ENCODE results near the gene KCNK4.

Gene KCNK4

DNA sequence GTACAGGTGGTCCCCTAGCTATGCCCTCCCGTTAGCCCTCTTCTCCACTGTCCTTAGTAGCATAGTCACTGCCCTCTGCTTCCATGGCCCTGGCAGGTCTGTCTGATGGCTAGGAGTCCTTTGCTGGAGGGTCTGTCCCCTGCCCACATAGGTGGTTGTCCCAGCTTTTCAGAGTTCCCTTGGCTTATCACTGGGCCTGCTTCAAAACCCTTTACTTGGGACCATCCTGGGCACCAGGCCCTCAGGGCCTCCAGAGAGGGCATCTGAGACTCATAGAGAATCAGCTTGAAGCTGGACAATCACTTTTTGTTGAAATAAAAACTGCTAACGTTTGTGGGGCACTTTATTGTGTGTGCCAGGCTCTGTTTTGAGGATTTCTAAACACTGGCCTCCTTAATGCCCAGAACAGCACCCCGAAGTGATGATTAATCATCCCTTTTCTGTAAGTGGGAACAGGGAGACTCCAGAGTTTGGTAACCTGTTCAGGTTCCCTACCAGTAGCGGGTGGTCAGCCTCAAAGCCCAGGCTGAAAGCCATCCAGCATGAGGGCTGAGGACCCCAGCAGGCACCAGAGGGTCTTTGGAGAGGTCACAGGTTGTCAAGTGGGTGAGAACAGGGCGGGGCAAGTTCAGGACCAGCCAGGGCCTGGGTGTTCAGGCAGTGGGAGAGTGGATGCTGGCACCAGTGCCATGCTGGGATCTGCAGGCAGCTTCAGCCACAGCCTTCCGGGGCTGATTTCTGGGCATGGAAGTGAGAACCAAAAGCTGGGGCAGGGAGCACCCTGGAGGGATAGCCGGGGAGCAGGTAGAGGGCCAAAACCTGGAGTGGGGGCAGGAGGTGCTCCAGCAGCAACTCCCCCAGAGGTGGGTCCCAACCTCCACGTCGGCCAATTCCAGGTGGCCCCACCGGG lies 495 bp upstream of the KCNK4 start:
- no peak for DNase-seq (ENCODE audit: low spot score)

DNA sequence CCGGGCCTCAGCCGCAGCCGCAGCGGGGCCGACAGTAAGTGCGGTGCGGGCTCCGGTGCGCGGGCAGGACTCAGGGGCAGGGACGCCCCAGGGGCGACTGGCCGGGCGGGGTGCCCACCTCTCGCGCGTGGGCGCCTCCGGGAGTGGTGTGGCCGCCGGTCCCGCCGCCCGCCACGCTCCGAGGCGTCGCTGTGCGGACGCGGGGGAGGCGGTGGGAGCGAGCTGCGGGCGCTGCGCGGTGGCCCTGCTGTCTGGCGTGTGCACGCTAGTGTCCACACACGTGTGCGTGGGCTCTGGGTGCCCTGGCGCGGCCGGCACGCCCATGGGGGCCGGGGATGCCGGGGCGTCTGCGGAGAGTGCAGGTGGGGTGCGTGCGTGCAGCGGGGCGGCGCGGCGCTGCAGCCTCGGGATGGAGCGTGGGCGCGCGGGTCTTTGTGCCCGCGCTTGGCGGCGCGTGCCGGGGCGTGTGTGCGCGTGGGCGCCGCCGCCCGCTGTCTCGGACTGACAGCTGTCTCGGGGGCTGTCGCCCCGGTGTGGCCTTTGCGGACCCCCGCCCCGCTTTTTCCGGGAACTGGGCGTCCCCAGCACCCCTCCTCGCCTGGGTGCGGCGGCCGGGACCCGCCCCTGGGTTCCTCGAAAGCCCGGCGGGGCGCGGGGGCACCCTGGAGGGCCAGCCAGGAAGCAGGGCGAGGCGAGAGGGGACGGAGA lies 804 bp downstream of the KCNK4 start:
- no peak for DNase-seq (ENCODE audit: low spot score)

DNA sequence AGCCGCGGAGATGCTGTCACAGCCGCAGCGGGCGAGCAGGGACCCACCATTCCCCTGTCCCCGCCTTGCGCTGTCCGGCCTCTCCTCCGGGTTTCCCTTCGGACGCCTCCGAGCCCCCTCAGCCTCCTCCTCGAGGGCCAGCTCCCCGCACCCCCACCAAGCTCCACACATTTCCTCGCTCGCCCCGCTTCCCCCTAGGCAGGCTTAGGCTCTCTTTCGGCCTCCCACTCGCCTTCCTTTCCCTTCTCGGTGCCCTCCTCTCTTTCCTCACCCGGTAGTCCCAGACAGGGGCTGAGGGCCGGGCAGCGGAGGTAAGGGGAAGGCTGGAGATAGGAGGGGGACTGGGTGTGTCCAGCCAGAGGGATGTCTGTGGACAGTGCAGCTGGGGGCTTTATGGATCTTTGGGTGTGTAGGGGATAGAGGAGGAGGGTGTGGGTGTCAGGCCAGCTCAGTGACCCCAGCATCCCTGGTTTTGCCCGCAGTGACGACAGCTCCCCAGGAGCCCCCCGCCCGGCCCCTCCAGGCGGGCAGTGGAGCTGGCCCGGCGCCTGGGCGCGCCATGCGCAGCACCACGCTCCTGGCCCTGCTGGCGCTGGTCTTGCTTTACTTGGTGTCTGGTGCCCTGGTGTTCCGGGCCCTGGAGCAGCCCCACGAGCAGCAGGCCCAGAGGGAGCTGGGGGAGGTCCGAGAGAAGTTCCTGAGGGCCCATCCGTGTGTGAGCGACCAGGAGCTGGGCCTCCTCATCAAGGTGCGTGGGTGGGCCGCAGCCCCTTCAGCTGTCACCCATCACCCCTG lies 1.6 kb downstream of the KCNK4 start:
- DNase-seq (ENCODE audit: low spot score) = no peak

DNA sequence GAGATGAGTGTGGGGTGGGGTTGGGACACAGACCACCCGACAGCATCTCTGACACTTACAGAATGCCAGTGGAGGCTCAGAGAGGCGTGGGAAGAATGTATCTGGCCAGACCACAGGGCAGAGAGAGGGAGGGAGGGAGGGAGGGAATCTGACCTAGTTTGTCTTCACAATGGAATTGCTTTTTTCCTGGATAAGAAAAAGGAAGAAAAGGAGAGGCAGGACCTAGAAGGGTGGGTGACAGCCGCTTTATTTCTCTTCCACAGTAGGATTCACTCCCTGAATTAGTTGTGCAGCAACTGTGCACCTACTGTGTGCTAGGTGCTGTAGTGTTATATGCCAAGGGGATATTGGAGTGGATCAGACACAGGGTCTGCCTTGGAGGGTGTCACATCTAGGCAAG lies 3.7 kb downstream of the KCNK4 start:
- DNase-seq (ENCODE audit: low spot score) = no peak

DNA sequence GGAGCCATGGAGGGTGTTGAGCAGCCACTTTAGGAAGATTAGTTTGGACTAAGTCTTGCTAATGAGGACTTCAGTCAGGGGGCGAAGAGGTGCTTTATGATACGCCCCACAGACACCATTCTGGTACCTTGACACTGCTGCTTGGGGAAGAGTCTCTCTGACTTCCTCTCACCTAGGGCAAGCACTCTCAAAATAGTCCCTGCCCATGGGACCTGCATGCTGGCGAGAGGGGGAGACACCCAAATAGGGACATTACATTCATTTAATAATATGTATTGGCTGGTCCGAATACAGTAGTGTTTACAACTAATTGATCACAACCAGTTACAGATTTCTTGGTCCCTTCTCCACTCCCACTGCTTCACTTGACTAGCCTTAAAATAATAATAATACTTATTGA lies 4.7 kb downstream of the KCNK4 start:
- no peak for DNase-seq (ENCODE audit: low spot score)

DNA sequence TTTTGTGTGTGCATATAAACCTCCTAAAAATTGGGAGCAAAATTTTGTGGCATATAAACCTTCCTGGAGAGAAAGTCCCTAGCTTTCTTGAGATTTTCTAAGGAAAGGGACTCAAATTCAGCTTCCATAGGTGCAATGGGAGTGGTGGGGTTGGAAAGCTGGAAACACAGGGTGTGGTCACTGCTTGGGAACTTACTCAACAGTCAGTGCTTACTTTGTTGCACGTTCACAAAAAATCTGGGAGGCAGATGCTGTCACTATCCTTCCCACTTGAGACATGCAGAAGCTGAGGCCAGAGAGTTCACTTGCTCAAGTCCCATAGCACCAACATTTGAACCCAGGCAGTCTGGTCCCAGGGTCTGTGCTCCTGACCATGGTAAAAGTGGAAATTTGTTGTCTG lies 5.1 kb downstream of the KCNK4 start:
- DNase-seq (ENCODE audit: low spot score) = no peak

DNA sequence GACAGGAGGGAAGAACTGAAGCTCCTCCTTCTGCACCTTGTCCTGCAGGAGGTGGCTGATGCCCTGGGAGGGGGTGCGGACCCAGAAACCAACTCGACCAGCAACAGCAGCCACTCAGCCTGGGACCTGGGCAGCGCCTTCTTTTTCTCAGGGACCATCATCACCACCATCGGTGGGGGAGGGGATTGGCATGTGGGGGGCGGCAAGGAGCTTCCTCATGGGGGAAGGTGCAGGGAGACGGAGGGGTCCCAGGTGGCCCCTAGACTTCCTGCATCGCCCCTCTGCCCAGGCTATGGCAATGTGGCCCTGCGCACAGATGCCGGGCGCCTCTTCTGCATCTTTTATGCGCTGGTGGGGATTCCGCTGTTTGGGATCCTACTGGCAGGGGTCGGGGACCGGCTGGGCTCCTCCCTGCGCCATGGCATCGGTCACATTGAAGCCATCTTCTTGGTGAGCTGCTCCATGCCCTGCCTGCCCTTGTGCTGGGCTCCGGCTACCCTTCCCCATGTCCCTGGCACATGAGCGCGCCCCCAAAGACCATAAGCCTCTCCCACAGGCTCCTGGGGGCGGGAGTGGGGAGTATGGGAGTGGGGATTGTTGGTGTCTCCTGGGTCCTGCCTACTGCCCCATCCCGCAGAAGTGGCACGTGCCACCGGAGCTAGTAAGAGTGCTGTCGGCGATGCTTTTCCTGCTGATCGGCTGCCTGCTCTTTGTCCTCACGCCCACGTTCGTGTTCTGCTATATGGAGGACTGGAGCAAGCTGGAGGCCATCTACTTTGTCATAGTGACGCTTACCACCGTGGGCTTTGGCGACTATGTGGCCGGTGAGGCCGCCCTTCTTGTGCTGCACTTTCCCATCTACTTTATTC lies 6.0 kb downstream of the KCNK4 start:
- DNase-seq (ENCODE audit: low spot score) = no peak

DNA sequence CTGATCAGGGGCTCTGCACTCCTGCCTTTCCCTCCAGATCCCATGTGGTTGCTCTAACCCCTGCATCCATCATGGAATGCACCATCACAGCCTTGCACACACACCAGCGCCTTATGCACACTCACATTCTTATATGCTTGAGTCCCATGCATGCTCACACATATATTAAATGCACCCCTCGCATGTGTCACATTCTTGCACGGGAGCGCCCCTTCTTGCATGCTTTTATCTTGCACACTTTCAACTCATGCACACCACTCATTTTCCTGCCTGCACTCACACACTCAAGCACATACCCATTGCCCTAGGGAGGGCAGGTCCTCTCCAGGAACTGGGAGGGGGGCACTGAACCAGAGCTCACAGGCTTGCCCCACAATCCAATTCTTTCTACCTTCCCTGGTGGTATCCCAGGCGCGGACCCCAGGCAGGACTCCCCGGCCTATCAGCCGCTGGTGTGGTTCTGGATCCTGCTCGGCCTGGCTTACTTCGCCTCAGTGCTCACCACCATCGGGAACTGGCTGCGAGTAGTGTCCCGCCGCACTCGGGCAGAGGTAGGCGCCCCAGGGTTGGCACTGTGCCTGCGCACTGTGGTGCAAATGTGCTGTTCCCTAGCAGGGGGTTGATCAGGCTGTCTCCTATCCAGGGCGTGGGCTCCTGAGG lies 6.7 kb downstream of the KCNK4 start:
- DNase-seq (ENCODE audit: low spot score) = no peak

DNA sequence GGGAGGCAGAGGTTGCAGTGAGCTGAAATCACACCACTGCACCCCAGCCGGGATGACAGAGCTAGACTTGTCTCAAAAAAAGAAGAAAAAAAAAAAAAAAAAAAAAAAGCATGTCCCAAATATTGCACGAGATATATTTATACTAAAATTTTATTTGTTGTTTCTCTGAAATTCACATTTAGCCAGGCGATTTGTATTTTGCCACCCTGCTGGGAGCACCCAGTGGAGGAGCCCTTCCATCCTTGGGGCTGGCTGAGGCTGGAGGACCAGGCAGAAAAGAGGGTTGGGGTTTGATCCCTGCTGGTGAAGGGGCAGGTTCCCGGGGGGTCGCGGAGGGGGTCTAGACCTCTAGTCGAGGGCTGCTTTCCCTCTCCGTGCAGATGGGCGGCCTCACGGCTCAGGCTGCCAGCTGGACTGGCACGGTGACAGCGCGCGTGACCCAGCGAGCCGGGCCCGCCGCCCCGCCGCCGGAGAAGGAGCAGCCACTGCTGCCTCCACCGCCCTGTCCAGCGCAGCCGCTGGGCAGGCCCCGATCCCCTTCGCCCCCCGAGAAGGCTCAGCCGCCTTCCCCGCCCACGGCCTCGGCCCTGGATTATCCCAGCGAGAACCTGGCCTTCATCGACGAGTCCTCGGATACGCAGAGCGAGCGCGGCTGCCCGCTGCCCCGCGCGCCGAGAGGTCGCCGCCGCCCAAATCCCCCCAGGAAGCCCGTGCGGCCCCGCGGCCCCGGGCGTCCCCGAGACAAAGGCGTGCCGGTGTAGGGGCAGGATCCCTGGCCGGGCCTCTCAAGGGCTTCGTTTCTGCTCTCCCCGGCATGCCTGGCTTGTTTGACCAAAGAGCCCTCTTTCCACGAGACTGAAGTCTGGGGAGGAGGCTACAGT lies 8.1 kb downstream of the KCNK4 start:
- peak; percentile 46 for DNase-seq (ENCODE audit: low spot score)

DNA sequence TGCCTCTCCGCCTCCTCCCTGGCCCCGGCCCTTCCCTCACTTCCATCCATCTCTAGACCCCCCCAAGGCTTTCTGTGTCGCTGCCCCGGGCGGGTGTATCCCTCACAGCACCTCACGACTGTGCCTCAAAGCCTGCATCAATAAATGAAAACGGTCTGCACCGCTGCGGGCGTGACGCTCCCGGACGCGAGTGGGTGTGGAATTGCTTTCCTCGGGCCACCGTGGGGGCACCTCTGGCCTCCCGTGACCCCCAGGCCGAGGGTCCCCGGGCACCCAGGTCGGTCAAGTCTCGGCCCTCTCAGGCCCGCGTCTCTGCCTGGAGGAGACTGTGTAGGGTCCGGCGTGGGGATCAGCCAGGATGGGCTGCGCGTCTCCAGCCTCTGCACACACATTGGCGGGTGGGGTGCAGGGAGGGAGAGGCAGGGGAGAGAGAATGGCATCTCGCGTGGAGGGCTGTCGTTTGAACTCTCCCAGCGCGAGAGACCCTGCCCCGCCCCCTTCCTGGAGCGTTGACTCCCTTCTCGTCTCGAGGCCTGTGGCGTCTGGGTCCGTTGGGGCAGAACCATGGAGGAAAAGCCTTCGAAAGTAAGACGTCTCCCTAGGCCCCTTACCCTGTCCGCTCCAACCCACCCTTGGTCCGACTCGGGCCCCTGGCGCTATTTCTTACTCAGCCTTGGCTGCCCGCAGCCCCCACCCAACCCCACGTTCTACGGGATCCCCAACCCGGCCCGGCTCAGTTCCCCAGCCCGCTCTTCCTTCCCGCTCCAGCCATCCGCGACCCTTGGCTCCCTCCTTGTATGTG lies 8.9 kb downstream of the KCNK4 start, which contains the start of gene CATSPERZ:
Gene CATSPERZ (plus strand): TSS at position 512 of the 802 bp plus-strand sequence. CDS start 53 bp downstream, at position 565.
- no peak for DNase-seq (ENCODE audit: low spot score)

DNA sequence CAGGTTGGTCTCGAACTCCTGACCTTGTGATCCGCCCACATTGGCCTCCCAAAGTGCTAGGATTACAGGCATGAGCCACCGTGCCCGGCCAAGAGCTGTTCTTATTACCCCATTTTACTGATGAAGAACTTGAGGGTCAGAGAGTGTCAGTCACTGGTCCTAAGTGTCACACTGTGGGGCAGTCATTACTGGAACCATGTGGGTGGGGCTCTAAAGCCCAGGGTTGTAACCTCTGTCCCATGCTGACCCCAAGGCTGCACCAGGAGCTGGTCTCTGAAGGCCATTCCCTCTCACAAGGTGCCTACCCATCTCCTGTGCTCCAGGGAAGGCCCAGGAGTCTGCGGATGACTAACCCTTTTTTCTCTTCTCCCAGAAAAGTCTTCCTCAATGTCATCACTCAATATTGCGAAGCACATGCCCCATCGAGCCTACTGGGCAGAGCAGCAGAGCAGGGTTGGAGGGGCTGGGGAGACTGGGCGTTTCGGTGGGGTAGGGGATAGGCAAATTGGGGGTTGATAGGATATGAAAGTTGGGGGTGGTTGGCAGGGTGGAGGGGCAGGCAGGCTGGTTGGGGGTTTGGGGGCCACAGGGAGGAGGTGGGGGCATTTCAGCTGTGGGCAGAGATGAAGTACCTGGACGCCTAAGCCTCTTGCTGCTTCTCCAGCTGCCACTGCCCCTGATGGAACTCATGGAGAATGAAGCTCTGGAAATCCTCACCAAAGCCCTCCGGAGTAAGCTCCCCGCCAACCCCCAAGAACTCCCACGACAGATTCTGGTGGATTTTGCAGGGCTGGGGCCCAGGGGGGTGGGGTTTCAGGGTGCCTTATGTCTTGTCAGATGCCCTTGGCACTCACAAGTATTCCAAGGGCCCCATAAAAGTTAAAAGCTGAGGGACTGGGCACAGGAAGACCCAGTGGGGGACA lies 12.3 kb downstream of the KCNK4 start:
- no peak for DNase-seq (ENCODE audit: low spot score)

DNA sequence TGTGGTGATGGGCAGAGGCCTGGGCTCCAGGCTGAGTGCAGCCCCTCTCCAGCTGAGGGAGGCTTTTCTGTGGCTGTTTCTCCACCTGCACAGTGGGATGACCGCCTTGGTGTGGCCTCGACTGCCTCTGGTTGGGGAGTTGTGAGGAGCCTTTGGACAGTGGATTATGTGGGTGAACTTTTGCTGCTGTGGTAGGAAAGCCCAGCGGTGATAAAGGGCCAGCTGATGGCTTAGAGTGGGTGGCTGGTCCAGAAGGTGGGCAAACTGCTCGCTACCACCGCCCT lies 12.9 kb downstream of the KCNK4 start:
- no peak for DNase-seq (ENCODE audit: low spot score)

DNA sequence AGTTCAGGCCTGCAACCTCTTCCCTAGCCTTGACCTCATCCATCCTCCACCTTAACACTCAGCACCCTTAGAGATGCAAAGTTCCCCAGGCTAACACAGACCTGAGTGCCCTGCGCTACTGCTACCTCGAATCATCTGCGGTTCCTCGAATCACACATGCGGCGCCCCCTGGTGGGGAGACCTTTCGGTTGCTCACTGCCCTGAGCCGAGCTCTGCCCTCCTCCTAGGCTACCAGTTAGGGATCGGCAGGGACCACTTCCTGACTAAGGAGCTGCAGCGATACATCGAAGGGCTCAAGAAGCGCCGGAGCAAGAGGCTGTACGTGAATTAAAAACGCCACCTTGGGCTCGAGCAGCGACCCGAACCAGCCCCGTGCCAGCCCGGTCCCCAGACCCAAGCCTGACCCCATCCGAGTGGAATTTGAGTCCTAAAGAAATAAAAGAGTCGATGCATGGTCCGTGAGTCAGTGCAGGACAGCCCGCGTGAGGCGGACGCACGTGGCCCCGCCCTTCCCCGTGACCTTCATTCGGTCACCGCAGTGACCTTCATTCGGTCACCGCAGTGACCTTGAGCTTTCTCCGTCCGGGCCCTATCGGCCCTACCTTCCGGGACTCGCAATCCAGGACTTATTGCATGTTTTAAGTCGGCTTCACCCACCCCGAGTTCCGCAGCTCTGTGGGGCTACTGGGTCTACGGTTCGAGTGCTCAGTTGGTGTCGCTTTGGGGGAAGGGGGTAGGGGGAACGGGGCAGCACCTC lies 13.4 kb downstream of the KCNK4 start:
- peak; percentile 94 for DNase-seq (ENCODE audit: low spot score)

DNA sequence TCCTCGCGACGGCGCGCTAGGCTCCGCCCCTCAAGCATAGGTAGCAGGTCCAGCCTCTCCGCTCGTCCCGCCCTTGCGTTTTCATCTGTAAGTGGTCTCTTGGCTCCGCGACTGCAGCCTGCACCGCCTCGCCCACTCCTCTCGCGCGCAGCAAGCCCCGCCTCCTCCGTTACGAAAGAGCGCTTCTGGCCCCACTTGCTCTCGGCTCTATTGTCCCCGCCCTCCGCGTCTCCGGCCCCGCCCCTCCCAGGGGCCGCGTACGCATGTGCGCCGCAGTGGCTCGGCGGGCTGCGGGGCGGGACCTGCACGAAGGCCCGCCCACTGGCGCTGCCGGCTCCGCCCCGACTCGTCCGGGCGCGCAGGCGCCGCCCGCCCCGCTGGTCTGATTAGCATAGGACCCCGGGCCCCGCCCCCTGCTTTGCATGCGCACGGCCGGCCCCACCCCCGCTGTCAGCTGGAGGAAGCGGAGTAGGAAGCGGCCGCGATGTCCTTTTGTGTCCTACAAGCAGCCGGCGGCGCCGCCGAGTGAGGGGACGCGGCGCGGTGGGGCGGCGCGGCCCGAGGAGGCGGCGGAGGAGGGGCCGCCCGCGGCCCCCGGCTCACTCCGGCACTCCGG lies 14.1 kb downstream of the KCNK4 start, which contains the start of gene ESRRA:
Gene ESRRA (plus strand): TSS at position 450 of the 616 bp plus-strand sequence. CDS start 1,656 bp downstream, outside the sequence.
- DNase-seq (ENCODE audit: low spot score) = peak; percentile 98

DNA sequence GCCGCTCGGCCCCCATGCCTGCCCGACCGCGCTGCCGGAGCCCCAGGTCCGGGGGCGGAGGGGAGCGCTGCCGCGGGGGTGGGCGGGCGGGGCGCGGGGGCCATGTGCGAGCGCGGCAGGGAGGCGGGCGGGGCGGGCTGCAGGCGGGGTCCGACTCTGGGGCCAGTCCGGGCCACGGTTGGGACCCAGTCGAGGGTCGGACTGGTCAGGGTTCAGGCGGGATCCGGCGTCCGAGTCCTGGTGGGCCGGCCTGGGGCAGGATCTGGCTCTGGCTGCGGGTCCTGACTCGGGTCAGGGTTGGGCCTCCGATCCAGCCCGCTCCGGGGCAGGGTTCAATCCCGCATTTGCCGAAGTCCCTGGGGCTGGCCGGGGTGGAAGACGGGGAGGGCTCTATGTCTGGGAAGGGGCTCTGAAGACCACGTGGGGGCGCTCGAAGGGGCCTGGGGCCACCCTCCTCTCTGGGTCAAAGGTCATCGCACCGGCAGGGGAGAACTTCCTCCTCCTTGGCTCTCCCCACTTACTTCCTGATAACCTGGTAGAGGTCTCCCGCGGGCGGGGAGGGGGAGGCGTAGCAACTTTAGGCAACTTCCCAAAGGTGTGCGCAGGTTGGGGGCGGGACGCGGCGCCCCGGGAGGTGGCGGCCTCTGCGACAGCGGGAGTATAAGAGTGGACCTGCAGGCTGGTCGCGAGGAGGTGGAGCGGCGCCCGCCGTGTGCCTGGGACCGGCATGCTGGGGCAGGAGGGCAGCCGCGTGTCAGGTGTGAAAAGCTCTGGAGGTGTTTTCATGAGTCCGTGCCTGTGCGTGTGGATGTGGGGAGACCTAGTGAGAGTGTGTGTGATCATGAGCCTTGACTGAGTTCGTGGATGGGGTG lies 14.8 kb downstream of the KCNK4 start:
- DNase-seq (ENCODE audit: low spot score) = peak; percentile 82

DNA sequence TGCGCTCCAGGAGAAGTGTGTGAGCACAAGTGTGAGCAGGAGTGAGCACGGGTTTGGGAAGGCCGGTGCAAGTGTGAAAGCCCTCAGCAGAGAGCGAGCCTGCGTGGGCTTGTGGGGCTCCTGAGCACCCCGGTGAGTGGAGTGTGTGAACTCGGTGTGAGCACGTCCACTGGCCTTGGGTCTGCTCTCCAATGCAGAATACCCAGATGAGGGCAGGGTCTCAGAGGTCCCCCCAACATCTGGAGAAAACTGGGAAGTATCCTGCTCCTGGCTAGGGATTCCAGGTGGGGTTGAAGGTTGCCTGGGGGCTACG lies 15.4 kb downstream of the KCNK4 start:
- DNase-seq (ENCODE audit: low spot score) = no peak

Measured in hematopoietic multipotent progenitor cell treated with erythropoietin and hydrocortisone succinate and interleukin-3 and kit ligand, for 17 days (in vitro differentiated cells).